ENCODE data around the gene ZBTB9. TPM values are rescaled to one million over a fixed set of nuclear protein-coding genes. Genes with fewer than 3 reads are reported as not detected.
"Not testable (repeated sequence)": the region's sequence is repeated elsewhere in the genome, so short reads cannot be mapped to it uniquely, and the experiment has no call there.

Gene ZBTB9
- total and polyA plus RNA-seq, 8 donors: 0.45 to 7.8 (median 2.6) TPM; not detected in 1

- Histone ChIP-seq H3K27ac (no peak overlapping the region), H3K36me3 (no peaks in the 10 kb centered on the region), H3K4me3 (no peak overlapping the region), H3K4me1 (no peaks in the 10 kb centered on the region), H3K27me3 (peaks cover 0 to 19% (median 4%) of the 10 kb centered on the region in 3 donors), H3K9me3 (no peaks in the 10 kb centered on the region)
- no peak for DNase-seq
- no peak for TF ChIP-seq POLR2AphosphoS5 (IDR thresholded peaks at IDR 0.05)
- no peak for TF ChIP-seq CTCF (IDR thresholded peaks at IDR 0.05)
- no peak for TF ChIP-seq EP300 (IDR thresholded peaks at IDR 0.05)
- no peak for TF ChIP-seq POLR2A (IDR thresholded peaks at IDR 0.05)
- intact Hi-C loops (cut with DNase I; ENCODE audit: low total_unique reads): no loop called here
- WGBS, 5 donors: 60 to 79% (median 66%) methylated on average over 3 of the region's 3 CpGs
These were observed 29.3 kb downstream of the ZBTB9 start for GRCh38 chr6:33483678-33484077.

- whole genome bisulfite sequencing, 5 donors: 50 to 81% (median 70%) methylated on average over 2 to 4 of the region's 6 CpGs
These were observed 30.4 kb downstream of the ZBTB9 start for GRCh38 chr6:33484673-33485262.

GRCh38 chr6:33485680-33486079 is 31.3 kb downstream of the ZBTB9 start:
- H3K27ac ChIP-seq; H3K9me3 ChIP-seq; H3K4me3 ChIP-seq; H3K36me3 ChIP-seq; intact Hi-C loops (cut with DNase I; ENCODE audit: low total_unique reads); H3K4me1 ChIP-seq; DNase-seq: not testable (repeated sequence)
- peaks cover 0 to 23% (median 4%) of the 10 kb centered on the region in 3 donors for H3K27me3 ChIP-seq
- 90 to 94% (median 93%) methylated on average over 7 to 25 of the region's 25 CpGs for WGBS, 5 donors

More at GRCh38 chr6:33484673-33485262, 30.4 kb downstream of the ZBTB9 start:
- DNase-seq; H3K9me3 ChIP-seq; intact Hi-C loops (cut with DNase I; ENCODE audit: low total_unique reads); H3K4me3 ChIP-seq; H3K27ac ChIP-seq; H3K36me3 ChIP-seq; H3K4me1 ChIP-seq: not testable (repeated sequence)
- H3K27me3 ChIP-seq: peaks cover 0 to 23% (median 4%) of the 10 kb centered on the region in 3 donors

- peak in 1 of 2 donors; percentile 3 for DNase-seq
- Histone ChIP-seq H3K27me3 (peaks cover 0 to 19% (median 4%) of the 10 kb centered on the region in 3 donors), H3K36me3 (no peaks in the 10 kb centered on the region), H3K9me3 (no peaks in the 10 kb centered on the region), H3K4me1 (no peaks in the 10 kb centered on the region), H3K27ac (no peak overlapping the region), H3K4me3 (no peak overlapping the region)
- TF ChIP-seq POLR2A (IDR thresholded peaks at IDR 0.05) (no peak), EP300 (IDR thresholded peaks at IDR 0.05) (no peak), POLR2AphosphoS5 (IDR thresholded peaks at IDR 0.05) (no peak), CTCF (IDR thresholded peaks at IDR 0.05) (no peak)
- intact Hi-C loops (cut with DNase I; ENCODE audit: low total_unique reads): no loop called here
- WGBS, 5 donors: 5 to 62% (median 47%) methylated on average over 1 to 7 of the region's 7 CpGs
These were observed 34.0 kb downstream of the ZBTB9 start for GRCh38 chr6:33488339-33488738.

GRCh38 chr6:33490198-33490597 is 35.8 kb downstream of the ZBTB9 start:
- H3K9me3 ChIP-seq: no peaks in the 10 kb centered on the region
- H3K27me3 ChIP-seq: peaks cover 0 to 19% (median 4%) of the 10 kb centered on the region in 3 donors
- no peak overlapping the region for H3K4me3 ChIP-seq
- H3K4me1 ChIP-seq: no peaks in the 10 kb centered on the region
- TF ChIP-seq POLR2AphosphoS5 (IDR thresholded peaks at IDR 0.05) (no peak), POLR2A (IDR thresholded peaks at IDR 0.05) (no peak), EP300 (IDR thresholded peaks at IDR 0.05) (no peak), CTCF (IDR thresholded peaks at IDR 0.05) (no peak)
- no peaks in the 10 kb centered on the region for H3K36me3 ChIP-seq
- intact Hi-C loops (cut with DNase I; ENCODE audit: low total_unique reads): no loop called here
- WGBS, 5 donors: 61 to 66% (median 64%) methylated on average over 3 of the region's 3 CpGs
- DNase-seq: peak in 1 of 2 donors; percentile 20
- no peak overlapping the region for H3K27ac ChIP-seq
